Keratinocyte (primary cell): ENCODE data around the gene NUDT14. TPM values are rescaled to one million over a fixed set of nuclear protein-coding genes. Genes with fewer than 3 reads are reported as not detected.

Experiments used
- DNase-seq: peaks from one replicate; pipeline ENCODE4 v3.0.0-alpha.2; 2011; ENCODE audit warnings: low read depth, missing footprints, low spot score
- FAIRE-seq: peaks from 2 replicates; lab custom pipeline; 2011; peaks lifted over from hg19 to GRCh38; lab: Jason Lieb, UNC
- H2AFZ ChIP-seq: 2 replicates; pipeline ENCODE4 v1.6.0; 2012; ENCODE audit warnings: low read length, control low read depth, inconsistent platforms; ENCODE audit not compliant: control insufficient read depth
- H3K27ac ChIP-seq: 2 replicates; pipeline ENCODE4 v1.5.1; 2011; ENCODE audit warnings: low read length; ENCODE audit not compliant: control insufficient read depth, insufficient read depth
- H3K27me3 ChIP-seq: 3 replicates; pipeline ENCODE4 v1.6.0; 2011; ENCODE audit warnings: low read length; ENCODE audit not compliant: control insufficient read depth, insufficient read depth; ENCODE audit errors: extremely low read depth
- H3K36me3 ChIP-seq, 2 experiments: 2 replicates in 1 of 2; 3 replicates in 1 of 2; pipeline ENCODE4 v1.5.1; 2011; ENCODE audit warnings: low read length in 2 of 2, mild to moderate bottlenecking in 1 of 2; ENCODE audit not compliant: control insufficient read depth in 2 of 2, insufficient read depth in 2 of 2; ENCODE audit errors: extremely low read depth in 1 of 2
- H3K4me1 ChIP-seq: 3 replicates; pipeline ENCODE4 v1.5.1; 2011; ENCODE audit warnings: low read length; ENCODE audit not compliant: control insufficient read depth, insufficient read depth; ENCODE audit errors: extremely low read depth
- H3K4me2 ChIP-seq: 3 replicates; pipeline ENCODE4 v1.6.0; 2011; ENCODE audit warnings: low read depth, low read length; ENCODE audit not compliant: control insufficient read depth, insufficient read depth; ENCODE audit errors: extremely low read depth
- H3K4me3 ChIP-seq, 3 experiments: fragments of 200-600 bp in 1 of 3; sonication (generic) in 1 of 3; 2 replicates in 2 of 3; 3 replicates in 1 of 3; pipeline ENCODE4 v1.5.1; 2011 to 2016; ENCODE audit warnings: low read length in 3 of 3, mild to moderate bottlenecking in 3 of 3, control low read depth in 2 of 3, inconsistent platforms in 1 of 3, low read depth in 1 of 3, mixed read lengths in 1 of 3, mixed run types in 1 of 3, moderate library complexity in 1 of 3; ENCODE audit not compliant: control insufficient read depth in 2 of 3, insufficient read depth in 2 of 3; ENCODE audit errors: extremely low read depth in 1 of 3
- H3K79me2 ChIP-seq: 2 replicates; pipeline ENCODE4 v1.6.0; 2012; ENCODE audit warnings: low read length; ENCODE audit not compliant: control insufficient read depth, insufficient read depth
- H3K9ac ChIP-seq: 3 replicates; pipeline ENCODE4 v1.6.0; 2011; ENCODE audit warnings: low read length; ENCODE audit not compliant: control insufficient read depth, insufficient read depth; ENCODE audit errors: extremely low read depth
- H3K9me1 ChIP-seq: 3 replicates; pipeline ENCODE4 v1.6.0; 2011; ENCODE audit warnings: low read length; ENCODE audit not compliant: control insufficient read depth, insufficient read depth; ENCODE audit errors: extremely low read depth
- H3K9me3 ChIP-seq: 2 replicates; pipeline ENCODE4 v1.5.1; 2012; ENCODE audit warnings: low read depth, low read length; ENCODE audit not compliant: control insufficient read depth
- H4K20me1 ChIP-seq: 3 replicates; pipeline ENCODE4 v1.6.0; 2011; ENCODE audit warnings: low read length; ENCODE audit not compliant: control insufficient read depth, insufficient read depth; ENCODE audit errors: extremely low read depth
- EZH2 ChIP-seq: IDR thresholded peaks from one replicate; pipeline ENCODE4 v1.6.1; 2012; ENCODE audit warnings: inconsistent platforms, mild to moderate bottlenecking, low read length, moderate library complexity
- dilution Hi-C: fragments of 300-500 bp; cut with MboI; formaldehyde crosslinking; loops from one replicate; pipeline ENCODE4 v1.7.0; 2020; ENCODE audit warnings: low sequenced_read_pairs; ENCODE audit not compliant: extremely low pct_ligation_motif_present
- polyA plus RNA-seq, 5 experiments: library from polyadenylated mRNA; depleted of rRNA in 3 of 5; stranded (reverse) in 3 of 5; stranded (forward) in 1 of 5; unstranded in 1 of 5; fragments of >200 nt; gene quantifications; 1 replicate in 1 of 5; 2 replicates in 3 of 5; 3 replicates in 1 of 5; pipeline versions ENCODE4 v1.2.1 to v1.2.3, GENCODE V29; 2011 to 2012; ENCODE audit warnings: missing spikeins in 2 of 5, low read depth in 1 of 5, low replicate concordance in 1 of 5
- TF ChIP-seq, protein P1 (sequence below), 3 experiments: IDR thresholded peaks in 1 of 3; conservative IDR thresholded peaks in 1 of 3; optimal IDR thresholded peaks in 1 of 3; 2 replicates in 2 of 3; 3 replicates in 1 of 3; pipeline versions ENCODE3 to v1.5.1; 2011; ENCODE audit warnings: low read length in 3 of 3, mild to moderate bottlenecking in 3 of 3, moderate library complexity in 2 of 3, control low read depth in 1 of 3, inconsistent platforms in 1 of 3; ENCODE audit not compliant: insufficient read depth in 2 of 3; ENCODE audit errors: extremely low read depth in 1 of 3

The NUDT14 gene
- polyA plus RNA-seq, 1 donor (not counting 4 experiments of a cell fraction or from before 2014, with no cell fraction given), result 15.6 TPM

DNA sequence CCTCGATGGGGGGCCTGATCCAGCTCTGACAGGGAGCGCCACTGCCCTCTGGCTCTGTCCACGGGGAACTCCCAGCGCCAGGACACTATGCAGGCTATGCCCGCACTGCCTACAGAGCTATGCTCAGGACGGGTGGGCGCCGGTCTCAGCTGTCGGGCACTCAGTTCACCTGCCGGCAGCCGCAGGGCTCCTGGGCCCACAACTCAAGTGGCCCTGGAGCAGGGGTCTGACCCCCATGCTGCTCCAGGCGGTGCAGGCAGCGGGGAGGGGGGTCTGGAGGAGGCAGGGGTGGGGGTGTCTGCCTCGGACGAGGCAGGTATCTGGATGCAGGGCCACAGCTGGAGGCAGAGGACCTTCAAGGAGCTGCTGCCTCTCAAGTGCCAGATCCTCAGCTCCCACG lies 28.5 kb upstream of the NUDT14 start:
- peaks cover 0 to 12% of the 10 kb centered on the region in 2 experiments for H3K36me3 ChIP-seq
- DNase-seq, result no peak
- no peaks in the 10 kb centered on the region for H3K9me1 ChIP-seq
- peaks cover 6% of the 10 kb centered on the region for H3K4me1 ChIP-seq
- no peaks in the 10 kb centered on the region for H3K9me3 ChIP-seq
- no peak overlapping the region for H2AFZ ChIP-seq
- H4K20me1 ChIP-seq, result no peaks in the 10 kb centered on the region
- H3K9ac ChIP-seq, result no peak overlapping the region
- H3K79me2 ChIP-seq, result no peaks in the 10 kb centered on the region
- dilution Hi-C loops, result no loop called here
- no peak overlapping the region for H3K4me2 ChIP-seq
- no peak for TF ChIP-seq EZH2
- TF ChIP-seq, protein P1, sequence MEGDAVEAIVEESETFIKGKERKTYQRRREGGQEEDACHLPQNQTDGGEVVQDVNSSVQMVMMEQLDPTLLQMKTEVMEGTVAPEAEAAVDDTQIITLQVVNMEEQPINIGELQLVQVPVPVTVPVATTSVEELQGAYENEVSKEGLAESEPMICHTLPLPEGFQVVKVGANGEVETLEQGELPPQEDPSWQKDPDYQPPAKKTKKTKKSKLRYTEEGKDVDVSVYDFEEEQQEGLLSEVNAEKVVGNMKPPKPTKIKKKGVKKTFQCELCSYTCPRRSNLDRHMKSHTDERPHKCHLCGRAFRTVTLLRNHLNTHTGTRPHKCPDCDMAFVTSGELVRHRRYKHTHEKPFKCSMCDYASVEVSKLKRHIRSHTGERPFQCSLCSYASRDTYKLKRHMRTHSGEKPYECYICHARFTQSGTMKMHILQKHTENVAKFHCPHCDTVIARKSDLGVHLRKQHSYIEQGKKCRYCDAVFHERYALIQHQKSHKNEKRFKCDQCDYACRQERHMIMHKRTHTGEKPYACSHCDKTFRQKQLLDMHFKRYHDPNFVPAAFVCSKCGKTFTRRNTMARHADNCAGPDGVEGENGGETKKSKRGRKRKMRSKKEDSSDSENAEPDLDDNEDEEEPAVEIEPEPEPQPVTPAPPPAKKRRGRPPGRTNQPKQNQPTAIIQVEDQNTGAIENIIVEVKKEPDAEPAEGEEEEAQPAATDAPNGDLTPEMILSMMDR (optimal IDR thresholded peaks at IDR 0.05 in 1 of 3, IDR thresholded peaks at IDR 0.05 in 1 of 3, conservative IDR thresholded peaks at IDR 0.05 in 1 of 3; ENCODE audit: extremely low read depth in 1 of 3, insufficient read depth in 2 of 3, low read length in 3 of 3), result no peak
- H3K4me3 ChIP-seq, result no peak overlapping the region
- no peak overlapping the region for H3K27ac ChIP-seq
- no peaks in the 10 kb centered on the region for H3K27me3 ChIP-seq
- FAIRE-seq, result no peak

DNA sequence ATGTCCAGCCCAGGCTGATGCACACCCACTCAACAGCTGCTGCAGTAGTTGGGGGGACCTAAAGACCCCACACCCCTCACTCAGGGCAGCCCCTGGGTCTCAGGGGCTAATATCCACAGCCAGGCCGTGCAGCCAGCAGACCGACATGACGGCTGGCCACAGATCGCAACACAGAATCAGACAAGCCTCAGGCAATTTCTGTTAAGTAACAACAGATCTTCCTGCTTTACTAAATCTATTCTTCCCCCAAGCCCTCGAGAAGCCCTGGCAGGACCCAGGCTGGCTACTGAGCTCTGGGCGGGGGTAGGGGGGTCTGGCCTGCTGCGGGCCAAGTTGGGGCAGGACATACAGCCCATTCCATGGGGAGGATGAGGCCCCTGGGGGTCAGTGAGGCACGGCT lies 28.0 kb upstream of the NUDT14 start:
- dilution Hi-C loops, result no loop called here
- FAIRE-seq (no peak), DNase-seq (no peak)
- Histone ChIP-seq H3K9me3 (no peaks in the 10 kb centered on the region), H3K36me3 (peaks cover 0 to 11% of the 10 kb centered on the region in 2 experiments), H3K4me2 (no peak overlapping the region), H3K9ac (no peak overlapping the region), H3K4me1 (peaks cover 11% of the 10 kb centered on the region), H3K27ac (no peak overlapping the region), H3K4me3 (no peak overlapping the region), H3K79me2 (no peaks in the 10 kb centered on the region), H4K20me1 (no peaks in the 10 kb centered on the region), H3K9me1 (no peaks in the 10 kb centered on the region), H2AFZ (no peak overlapping the region), H3K27me3 (no peaks in the 10 kb centered on the region)
- TF ChIP-seq EZH2, result no peak
- TF ChIP-seq, protein P1 (optimal IDR thresholded peaks at IDR 0.05 in 1 of 3, IDR thresholded peaks at IDR 0.05 in 1 of 3, conservative IDR thresholded peaks at IDR 0.05 in 1 of 3; ENCODE audit: extremely low read depth in 1 of 3, insufficient read depth in 2 of 3, low read length in 3 of 3), result no peak
